ENCODE results near the gene NFXL1. TPM values are rescaled to one million over a fixed set of nuclear protein-coding genes. Genes with fewer than 3 reads are reported as not detected.

The NFXL1 gene
- total RNA-seq, 1 donor from 2014 or later = 10.4 TPM

DNA sequence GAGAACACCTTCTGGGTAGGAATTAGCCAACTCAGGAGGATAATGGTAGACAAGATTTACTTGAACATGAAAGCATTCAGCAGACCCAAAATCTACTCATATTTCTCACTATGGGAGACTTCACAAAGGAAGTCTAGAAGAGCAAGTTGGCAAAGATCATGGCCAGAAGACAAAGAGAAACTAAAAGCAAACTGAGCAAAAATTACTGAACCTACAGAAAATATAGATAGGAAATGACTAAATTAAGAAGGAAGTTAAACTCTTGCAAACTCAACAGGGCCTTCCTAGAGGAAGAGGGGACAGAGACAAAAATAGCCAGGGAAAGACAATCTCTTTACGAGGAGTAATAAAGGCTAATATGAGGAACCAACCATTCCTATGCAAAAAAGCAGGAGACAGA lies 95.2 kb downstream of the NFXL1 start:
- TF ChIP-seq, protein P1, sequence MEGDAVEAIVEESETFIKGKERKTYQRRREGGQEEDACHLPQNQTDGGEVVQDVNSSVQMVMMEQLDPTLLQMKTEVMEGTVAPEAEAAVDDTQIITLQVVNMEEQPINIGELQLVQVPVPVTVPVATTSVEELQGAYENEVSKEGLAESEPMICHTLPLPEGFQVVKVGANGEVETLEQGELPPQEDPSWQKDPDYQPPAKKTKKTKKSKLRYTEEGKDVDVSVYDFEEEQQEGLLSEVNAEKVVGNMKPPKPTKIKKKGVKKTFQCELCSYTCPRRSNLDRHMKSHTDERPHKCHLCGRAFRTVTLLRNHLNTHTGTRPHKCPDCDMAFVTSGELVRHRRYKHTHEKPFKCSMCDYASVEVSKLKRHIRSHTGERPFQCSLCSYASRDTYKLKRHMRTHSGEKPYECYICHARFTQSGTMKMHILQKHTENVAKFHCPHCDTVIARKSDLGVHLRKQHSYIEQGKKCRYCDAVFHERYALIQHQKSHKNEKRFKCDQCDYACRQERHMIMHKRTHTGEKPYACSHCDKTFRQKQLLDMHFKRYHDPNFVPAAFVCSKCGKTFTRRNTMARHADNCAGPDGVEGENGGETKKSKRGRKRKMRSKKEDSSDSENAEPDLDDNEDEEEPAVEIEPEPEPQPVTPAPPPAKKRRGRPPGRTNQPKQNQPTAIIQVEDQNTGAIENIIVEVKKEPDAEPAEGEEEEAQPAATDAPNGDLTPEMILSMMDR (conservative IDR thresholded peaks at IDR 0.05; ENCODE audit: low read depth, low read length) = no peak
- no peak for DNase-seq (ENCODE audit: low read depth)
- no peak overlapping the region for H3K4me3 ChIP-seq (ENCODE audit: low read depth, low read length)

DNA sequence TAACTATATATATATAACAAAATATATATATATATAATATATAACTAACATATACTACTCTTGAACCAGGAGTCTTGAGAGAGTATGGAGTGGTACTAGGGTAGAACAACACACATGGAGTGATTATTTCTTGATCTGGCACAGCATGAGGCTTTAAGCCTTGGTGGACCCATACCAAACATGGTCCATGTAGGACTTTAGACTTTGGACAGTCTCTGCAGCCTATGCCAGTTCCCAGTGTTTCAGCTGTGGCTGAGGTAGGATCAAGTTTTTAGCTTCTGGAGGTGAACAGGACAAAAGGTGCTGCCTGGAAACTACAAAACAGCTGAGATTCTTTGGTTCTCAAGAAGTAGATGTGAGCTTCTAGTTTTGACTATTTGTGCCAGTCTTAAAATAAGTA lies 97.1 kb downstream of the NFXL1 start:
- TF ChIP-seq, protein P1 (conservative IDR thresholded peaks at IDR 0.05; ENCODE audit: low read depth, low read length) = no peak
- DNase-seq (ENCODE audit: low read depth) = no peak
- H3K4me3 ChIP-seq (ENCODE audit: low read depth, low read length) = no peak overlapping the region

DNA sequence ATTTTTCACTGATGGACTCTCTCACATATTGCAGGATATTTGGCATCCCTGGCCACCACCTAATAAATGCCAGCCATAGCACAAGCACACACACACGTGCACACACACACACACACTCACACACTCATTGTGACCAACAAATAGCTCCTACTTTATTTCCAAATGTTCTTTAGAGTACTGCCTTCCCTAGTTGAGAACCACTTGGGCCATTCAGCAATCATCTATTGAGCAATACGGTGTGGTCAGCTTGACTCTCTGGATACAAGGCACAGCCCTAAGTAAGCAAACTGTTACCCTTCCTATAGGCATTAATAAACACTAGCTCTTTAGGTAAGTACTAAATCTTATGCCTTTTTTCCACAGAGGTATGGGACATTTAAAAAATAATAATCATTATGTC lies 97.6 kb downstream of the NFXL1 start:
- no peak for DNase-seq (ENCODE audit: low read depth)
- TF ChIP-seq, protein P1 (conservative IDR thresholded peaks at IDR 0.05; ENCODE audit: low read depth, low read length) = no peak
- no peak overlapping the region for H3K4me3 ChIP-seq (ENCODE audit: low read depth, low read length)

DNA sequence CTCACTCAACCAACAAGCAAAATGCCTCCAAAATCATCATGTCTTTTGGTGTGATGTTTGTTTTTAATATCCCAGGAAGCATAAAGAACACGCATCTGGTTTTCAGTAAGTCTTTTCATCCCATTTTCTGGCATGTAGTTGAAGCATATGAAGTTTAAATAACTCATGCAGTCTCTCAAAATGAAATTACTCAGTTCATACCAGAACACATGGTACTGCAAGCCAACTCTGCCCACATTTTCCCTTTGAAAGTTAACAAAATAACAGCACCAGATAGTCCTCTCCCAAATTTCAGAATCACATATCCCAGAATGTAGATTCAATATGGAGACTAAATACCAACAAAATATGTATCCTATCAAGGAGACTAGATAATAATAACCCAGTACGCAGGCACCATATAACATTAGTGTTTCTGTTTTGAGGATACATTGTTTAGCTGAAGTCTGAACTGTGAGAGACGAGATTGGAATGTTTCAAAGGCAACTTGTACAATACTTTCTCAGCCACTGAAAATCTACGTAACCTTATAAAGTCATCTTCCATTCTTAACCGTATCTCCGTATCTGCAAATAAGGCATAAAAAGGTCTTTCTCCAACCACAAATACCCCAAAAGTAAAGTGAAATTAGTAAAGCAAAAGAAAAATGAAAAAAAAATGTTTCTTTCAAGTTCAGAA lies 99.6 kb downstream of the NFXL1 start:
- DNase-seq (ENCODE audit: low read depth) = no peak
- TF ChIP-seq, protein P1 (conservative IDR thresholded peaks at IDR 0.05; ENCODE audit: low read depth, low read length) = no peak

DNA sequence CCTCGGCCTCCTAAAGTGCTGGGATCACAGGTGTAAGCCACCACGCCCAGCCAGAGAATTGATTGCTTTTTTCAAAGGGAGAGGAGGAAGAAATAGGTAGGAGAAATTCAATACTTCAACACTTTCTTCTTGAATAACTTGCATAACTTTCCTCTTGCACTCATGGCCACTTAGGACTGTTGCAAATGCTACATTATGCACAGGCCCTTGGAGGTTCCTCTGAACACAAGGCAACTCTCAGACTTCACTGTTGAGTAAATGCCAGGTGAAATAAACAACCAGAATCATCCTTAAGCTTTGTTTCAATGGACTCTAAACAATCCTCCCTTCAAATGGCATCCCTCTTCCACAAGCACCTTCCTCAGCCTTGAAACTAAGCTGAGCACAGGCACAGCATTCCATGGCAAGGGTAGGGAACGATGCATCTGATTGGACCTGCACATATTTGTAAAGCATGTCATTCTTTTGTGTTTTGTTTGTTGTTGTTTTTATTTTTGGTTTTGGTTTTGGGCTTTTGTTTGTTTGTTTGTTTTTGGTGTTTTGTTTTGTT lies 104.7 kb downstream of the NFXL1 start:
- DNase-seq (ENCODE audit: low read depth) = no peak
- H3K4me3 ChIP-seq (ENCODE audit: low read depth, low read length) = no peak overlapping the region
- TF ChIP-seq, protein P1 (conservative IDR thresholded peaks at IDR 0.05; ENCODE audit: low read depth, low read length) = no peak

More for the DNA sequence above, 99.6 kb downstream of the NFXL1 start:
- H3K4me3 ChIP-seq (ENCODE audit: low read depth, low read length) = no peak overlapping the region

DNA sequence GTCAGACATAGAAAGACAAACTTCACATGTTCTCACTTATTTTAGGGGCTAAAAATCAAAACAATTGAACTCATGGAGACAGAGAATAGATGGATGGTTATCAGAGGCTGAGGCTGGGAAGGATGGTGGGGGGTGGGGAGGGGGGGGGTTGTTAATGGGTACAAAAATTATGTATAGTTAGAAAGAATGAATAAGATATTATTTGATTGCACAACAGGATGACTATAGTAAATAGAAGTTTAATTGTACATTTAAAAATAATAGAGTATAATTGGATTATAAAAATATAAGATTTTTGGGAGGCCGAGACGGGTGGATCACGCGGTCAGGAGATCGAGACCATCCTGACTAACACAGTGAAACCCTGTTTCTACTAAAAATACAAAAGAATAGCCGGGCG lies 109.8 kb downstream of the NFXL1 start:
- DNase-seq (ENCODE audit: low read depth) = no peak
- H3K4me3 ChIP-seq (ENCODE audit: low read depth, low read length) = no peak overlapping the region

More for the DNA sequence above, 109.8 kb downstream of the NFXL1 start:
- TF ChIP-seq, protein P1 (conservative IDR thresholded peaks at IDR 0.05; ENCODE audit: low read depth, low read length) = no peak

Data from epithelial cell of proximal tubule (primary cell).